GM18909 (cell line): Measurements from ENCODE around the gene FILIP1.

Source experiments
- ATAC-seq: cut with Tn5 transposase; IDR thresholded peaks from one replicate; pipeline ENCODE4 v1.9.1; 2021; ENCODE audit warnings: mild to moderate bottlenecking; ENCODE audit not compliant: unreplicated experiment, poor library complexity

FILIP1 gene

DNA sequence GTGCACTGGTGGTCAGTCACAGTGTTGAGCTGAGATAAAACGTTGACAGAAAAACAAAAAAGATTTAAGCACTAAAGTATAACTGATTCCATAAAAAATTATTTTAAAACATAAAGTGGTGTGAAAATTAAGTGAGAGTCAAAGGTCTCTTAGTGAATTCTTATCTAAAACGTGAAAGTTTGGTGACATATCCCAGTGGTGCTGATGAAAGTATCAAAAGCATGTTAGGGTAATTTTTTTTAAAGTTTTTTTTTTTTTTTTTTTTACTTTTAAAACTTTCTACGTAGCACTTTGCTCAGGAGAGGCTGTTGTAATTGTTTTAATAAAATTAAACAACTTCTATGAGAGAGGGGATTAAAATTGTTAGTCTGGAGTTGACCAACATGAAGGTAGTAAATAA is 143.4 kb downstream of the FILIP1 start:
- no peak for ATAC-seq

- no peak for ATAC-seq
These were observed 144.2 kb downstream of the FILIP1 start for GRCh38 chr6:75349262-75349984.

- ATAC-seq, result no peak
These were observed 144.7 kb downstream of the FILIP1 start for GRCh38 chr6:75348882-75349261.

GRCh38 chr6:75347898-75348610 is 145.5 kb downstream of the FILIP1 start:
- ATAC-seq, result no peak

DNA sequence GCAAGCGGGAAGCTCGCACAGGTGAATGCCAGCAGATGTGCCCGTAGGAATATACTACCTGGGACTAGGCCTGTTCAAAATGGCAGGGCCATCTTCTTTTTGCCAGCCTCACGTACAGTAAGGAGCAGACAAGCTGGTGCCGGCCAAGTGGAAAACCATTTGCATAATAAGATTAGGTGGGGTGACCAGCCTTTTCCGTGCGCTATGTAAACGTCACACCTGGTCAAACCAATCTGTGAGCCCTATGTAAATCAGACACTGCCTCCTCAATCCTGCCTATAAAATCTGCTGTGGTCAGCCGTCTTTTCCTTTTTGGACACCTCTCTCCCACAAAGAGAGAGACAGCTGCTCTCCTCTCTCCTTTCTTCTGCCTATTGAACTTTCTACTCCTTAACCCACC is 148.2 kb downstream of the FILIP1 start:
- no peak for ATAC-seq

DNA sequence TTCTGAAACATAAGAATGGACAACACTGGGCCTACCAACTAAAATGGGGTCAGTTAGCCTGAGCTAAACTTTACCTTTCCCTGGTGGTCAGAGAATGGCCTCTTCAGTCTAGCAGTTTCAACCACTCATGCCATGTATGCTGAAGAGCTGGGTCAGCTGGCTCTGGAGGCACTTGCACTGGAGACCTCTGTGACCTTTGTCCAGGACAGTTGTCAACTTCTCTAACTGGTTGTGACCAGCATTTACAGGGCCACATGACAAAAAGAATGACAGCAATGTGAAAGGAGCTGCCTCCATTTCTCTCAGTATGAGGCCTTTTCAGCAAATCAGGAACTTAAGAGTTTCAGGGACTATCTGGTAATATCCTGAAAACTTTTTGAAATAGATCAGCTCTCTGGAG is 149.1 kb downstream of the FILIP1 start:
- no peak for ATAC-seq

- no peak for ATAC-seq
These were observed 149.6 kb downstream of the FILIP1 start for GRCh38 chr6:75344021-75344420.

GRCh38 chr6:75337835-75338580 is 155.6 kb downstream of the FILIP1 start:
- ATAC-seq, result no peak

DNA sequence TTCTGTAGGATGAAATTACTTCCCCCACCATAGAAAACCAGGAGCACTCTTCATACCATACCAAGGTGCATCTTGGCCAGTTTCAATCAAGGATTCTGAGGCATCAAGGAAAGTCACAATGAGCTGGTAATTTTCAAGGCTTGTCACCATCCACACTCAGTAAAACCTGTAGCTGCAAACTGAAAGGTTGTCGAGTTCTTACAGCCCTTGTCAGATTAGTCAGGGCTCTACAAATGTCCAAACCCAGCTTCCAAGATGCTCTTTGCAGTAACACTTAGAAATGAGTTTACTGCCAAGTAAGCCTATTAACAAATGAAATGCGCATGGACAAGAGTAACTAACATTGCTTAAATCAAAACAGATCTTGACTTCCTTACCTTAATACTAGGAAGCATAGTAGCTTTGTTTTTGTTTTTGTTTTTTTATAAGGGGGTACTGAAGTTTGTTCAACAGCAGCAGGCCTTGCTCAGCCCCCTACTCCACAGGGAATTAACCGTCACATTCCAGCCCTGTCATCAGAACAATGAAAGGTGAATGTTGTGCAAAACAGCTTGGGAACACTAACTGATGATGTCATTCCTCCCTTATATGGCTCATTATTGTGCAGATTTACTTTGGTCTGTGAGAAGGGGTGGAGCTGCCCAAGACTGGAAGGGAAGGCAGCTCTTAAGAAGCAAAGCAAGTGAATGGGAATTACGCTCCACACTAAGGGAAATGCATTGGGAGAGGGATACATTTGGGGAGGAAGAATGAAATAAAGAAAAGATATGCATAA is 159.1 kb downstream of the FILIP1 start:
- ATAC-seq, result no peak

GRCh38 chr6:75333676-75334200 is 159.9 kb downstream of the FILIP1 start:
- ATAC-seq, result no peak

DNA sequence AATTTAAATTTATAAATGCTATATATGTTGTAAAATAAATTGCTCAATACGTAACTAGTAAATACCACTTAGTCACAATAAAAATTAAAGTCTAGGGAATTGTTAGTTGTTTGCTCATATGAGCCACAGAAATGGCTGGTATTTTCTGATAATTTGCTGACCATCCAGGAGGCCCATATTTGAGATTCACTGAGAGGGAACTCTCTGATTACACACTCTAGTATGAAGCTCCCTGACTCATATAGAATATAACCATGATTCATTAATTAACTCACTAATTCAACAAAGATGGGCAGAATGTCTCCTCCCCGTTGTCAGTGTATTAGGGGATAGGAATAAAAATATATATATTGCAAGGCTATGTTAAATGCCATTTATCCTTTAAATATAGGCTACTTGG is 162.4 kb downstream of the FILIP1 start:
- ATAC-seq, result no peak

DNA sequence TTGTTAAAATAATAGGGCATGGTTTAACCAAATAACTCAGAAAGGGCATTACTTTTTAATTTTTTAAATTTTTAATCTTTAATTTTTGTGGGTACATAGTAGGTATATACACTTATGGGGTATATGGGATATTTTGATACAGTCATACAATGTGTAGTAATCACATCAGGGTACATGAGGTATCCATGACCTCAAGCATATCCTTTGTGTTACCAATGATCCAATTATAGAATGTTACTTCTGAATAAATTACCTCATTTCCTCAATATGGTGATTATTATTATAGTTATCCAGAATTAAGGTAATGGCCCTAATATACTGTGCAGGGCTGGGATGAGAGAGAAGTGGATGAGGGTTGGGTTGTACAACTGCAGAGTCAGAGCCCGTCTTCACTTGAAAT is 163.9 kb downstream of the FILIP1 start:
- ATAC-seq, result no peak

- ATAC-seq, result no peak
These were observed 165.8 kb downstream of the FILIP1 start for GRCh38 chr6:75327807-75328206.

DNA sequence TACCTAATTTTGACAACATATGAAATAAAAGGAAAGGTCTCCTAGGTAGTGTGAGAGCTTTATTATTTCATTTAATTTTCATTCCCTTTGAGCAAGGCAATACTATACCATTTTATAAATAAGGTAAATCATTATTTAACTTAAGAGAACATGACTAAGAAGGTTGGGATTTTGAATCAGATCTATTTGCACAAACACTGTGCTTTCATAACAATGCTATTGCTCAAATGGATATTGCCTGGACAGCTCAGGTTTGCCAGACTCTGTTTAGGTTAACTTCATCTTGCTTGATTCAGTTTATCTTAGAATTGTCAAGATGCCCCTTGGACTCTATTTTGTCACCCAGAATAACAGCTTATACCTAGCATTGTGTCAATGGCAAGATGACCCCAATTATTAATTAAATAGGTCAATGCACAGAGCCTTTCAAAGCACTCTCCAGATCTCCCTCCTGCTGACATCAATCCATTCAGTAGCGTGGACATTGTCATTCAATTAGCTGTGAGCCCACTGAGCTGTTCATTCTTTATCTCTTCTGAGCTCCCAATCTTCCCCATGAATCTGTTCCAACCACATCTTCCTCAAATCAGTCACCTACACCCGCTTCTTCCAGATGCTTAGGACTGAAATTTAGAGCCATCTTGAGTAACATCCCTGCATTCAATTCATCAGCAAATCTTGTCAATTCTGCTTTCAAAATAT is 166.9 kb downstream of the FILIP1 start:
- ATAC-seq, result no peak

DNA sequence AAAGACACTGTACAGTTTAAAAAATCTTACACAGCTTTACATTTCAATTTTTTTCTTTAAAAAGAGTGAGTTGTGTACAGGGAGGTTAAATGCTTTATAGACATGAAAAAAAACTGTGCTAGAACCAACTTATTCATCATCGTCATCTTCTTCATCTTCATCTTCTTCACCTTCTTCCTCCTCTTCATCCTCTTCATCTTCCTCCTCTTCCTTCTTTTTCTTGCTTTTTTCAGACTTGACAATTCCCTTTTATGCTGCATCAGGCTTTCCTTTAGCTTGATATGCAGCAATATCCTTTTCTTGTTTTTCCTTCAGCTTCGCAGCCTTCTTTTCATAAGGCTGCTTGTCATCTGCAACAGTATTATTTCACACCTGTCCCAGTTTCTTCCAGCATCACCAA is 174.7 kb downstream of the FILIP1 start:
- ATAC-seq, result no peak

DNA sequence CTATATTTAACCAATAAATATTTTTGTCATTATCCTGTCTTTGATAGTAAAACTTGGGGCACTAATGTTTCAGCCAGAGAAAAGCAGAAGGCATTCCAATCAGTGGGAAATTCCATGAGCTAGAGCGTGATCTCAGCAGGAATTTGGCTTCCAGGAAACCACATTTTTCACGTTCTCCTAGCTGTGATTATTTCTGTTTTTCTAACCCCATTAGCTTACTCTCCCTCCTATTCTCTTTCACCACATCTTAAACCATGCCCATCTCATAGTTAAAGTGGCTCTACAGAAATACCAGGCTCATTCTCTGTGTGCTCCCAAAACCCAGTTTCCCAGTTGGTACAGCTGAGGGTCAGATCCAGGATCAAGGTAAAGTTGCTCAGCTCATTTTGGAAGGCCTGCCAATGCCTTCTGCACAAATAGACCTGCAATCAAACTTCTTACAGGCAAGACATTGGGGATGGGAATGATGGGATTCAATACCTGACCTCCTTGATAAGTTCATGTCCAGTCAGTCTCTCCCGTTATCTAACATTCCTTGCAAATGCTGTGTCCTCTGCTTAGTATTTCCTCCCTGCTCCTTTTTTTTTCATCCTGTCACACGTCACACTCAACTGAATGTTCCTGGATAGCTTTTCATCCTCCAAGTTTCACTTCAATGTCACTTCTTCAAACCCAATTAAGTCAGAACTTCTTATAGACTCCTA is 175.9 kb downstream of the FILIP1 start:
- ATAC-seq, result no peak

- no peak for ATAC-seq
These were observed 177.6 kb downstream of the FILIP1 start for GRCh38 chr6:75315978-75316377.

DNA sequence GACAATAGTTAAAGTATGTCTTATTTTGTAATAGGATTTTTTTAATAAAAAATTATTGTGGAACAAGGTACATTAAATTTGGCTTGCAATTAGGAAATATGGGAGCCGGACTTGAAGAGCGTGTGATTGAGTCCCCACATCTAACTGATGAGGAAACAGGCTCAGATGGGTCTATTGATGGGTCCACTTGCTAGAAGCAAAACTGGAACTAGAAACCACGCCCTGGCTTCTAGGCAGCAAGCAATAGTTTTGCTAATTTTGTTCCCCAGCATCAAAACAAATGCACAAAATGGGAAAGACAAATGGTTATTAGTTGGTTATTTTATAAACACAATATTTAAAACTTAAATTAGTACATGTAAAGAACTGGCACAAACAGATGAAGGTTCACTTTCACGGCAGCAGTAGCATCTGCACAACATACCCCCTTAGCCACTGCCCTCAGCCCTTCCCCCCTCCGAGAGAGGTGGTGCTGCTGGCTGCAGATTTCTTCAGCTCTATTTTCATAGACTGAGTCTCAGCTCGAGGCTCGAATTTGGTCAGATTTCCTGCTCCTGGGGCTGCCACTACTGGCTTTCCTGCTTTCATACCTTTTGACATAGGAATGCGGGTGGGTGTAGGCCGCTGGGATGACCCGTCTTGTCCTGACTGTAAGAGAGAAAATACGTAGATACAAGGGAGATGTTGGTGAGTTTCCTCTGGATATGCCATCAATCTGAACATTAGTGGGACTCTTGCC is 185.2 kb downstream of the FILIP1 start:
- no peak for ATAC-seq
